Measurements from ENCODE around the gene GNAZ. TPM values are rescaled to one million over a fixed set of nuclear protein-coding genes. Genes with fewer than 3 reads are reported as not detected.

GNAZ gene
- total RNA-seq, 1 experiment from 2014 or later = 6.0 TPM

GRCh38 chr22:23142546-23143105 lies 72.3 kb downstream of the GNAZ start:
- Mint-ChIP-seq H3K4me1 (ENCODE audit: low read depth, unreplicated experiment) (peaks cover 46% of the 10 kb centered on the region), H3K4me3 (ENCODE audit: low read depth, unreplicated experiment) (peak overlapping the region; percentile 73), H3K27me3 (ENCODE audit: unreplicated experiment) (no peaks in the 10 kb centered on the region), H3K36me3 (ENCODE audit: insufficient read depth, unreplicated experiment) (peaks cover 32% of the 10 kb centered on the region), H3K27ac (ENCODE audit: unreplicated experiment) (peak overlapping the region; percentile 91), H3K9me3 (ENCODE audit: low read depth, unreplicated experiment) (no peaks in the 10 kb centered on the region)
- CTCF ChIA-PET = interaction anchor here (0.7 to 1.1 kb wide), 3 partner anchors 10 to 243 kb away, joined by 3 to 8 read pairs (median 5); no protein-coding TSS in a partner anchor
- intact Hi-C loops (cut with micrococcal nuclease; ENCODE audit: unreplicated experiment) = no loop called here
- no peak for DNase-seq
- no TSS peak for BruUV-seq (replicated peaks)
- TF ChIP-seq, protein P1, sequence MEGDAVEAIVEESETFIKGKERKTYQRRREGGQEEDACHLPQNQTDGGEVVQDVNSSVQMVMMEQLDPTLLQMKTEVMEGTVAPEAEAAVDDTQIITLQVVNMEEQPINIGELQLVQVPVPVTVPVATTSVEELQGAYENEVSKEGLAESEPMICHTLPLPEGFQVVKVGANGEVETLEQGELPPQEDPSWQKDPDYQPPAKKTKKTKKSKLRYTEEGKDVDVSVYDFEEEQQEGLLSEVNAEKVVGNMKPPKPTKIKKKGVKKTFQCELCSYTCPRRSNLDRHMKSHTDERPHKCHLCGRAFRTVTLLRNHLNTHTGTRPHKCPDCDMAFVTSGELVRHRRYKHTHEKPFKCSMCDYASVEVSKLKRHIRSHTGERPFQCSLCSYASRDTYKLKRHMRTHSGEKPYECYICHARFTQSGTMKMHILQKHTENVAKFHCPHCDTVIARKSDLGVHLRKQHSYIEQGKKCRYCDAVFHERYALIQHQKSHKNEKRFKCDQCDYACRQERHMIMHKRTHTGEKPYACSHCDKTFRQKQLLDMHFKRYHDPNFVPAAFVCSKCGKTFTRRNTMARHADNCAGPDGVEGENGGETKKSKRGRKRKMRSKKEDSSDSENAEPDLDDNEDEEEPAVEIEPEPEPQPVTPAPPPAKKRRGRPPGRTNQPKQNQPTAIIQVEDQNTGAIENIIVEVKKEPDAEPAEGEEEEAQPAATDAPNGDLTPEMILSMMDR (IDR thresholded peaks at IDR 0.05; ENCODE audit: unreplicated experiment) = no peak

DNA sequence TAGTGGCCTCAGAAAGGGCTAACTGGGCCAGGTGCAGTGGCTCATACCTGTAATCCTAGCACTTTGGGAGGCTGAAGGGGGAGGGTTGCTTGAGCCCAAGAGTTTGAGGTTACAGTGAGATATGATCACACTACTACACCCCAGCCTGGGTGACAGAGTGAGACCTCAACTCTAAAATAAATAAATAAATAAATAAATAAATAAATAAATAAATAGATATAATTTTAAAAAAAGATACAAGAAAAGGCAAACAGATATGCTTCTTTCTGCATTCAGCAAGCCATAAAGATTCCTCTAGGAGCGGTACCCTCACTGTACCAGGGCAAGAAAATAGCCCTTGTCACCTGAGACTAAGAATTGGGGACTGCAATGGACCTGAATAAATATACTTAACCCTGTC lies 72.8 kb downstream of the GNAZ start:
- Mint-ChIP-seq H3K9me3 (ENCODE audit: low read depth, unreplicated experiment) (no peaks in the 10 kb centered on the region), H3K4me3 (ENCODE audit: low read depth, unreplicated experiment) (peak overlapping the region; percentile 73), H3K27me3 (ENCODE audit: unreplicated experiment) (no peaks in the 10 kb centered on the region), H3K4me1 (ENCODE audit: low read depth, unreplicated experiment) (peaks cover 49% of the 10 kb centered on the region), H3K27ac (ENCODE audit: unreplicated experiment) (peak overlapping the region; percentile 91), H3K36me3 (ENCODE audit: insufficient read depth, unreplicated experiment) (peaks cover 32% of the 10 kb centered on the region)
- intact Hi-C loops (cut with micrococcal nuclease; ENCODE audit: unreplicated experiment) = no loop called here
- no TSS peak for BruUV-seq (replicated peaks)
- TF ChIP-seq, protein P1 (IDR thresholded peaks at IDR 0.05; ENCODE audit: unreplicated experiment) = no peak
- CTCF ChIA-PET = no interaction called here
- DNase-seq = no peak

- DNase-seq = no peak
- CTCF ChIA-PET = interaction anchor here (0.5 to 1.2 kb wide), 5 partner anchors 36 to 191 kb away, joined by 3 to 4 read pairs (median 3); partner anchors contain the start of gene BCR
These were observed 74.1 kb downstream of the GNAZ start for GRCh38 chr22:23144432-23144831.

GRCh38 chr22:23144932-23145877 lies 74.9 kb downstream of the GNAZ start, which contains the start of gene RAB36:
Gene RAB36, plus strand, starts transcription at chr22:23145477. Its CDS starts 1,140 bp downstream, at chr22:23146617.
- intact Hi-C loops (cut with micrococcal nuclease; ENCODE audit: unreplicated experiment) = no loop called here
- BruUV-seq (replicated peaks) = no TSS peak
- peak; percentile 98 for DNase-seq
- Mint-ChIP-seq H3K4me1 (ENCODE audit: low read depth, unreplicated experiment) (peaks cover 47% of the 10 kb centered on the region), H3K4me3 (ENCODE audit: low read depth, unreplicated experiment) (peak within 1 kb of the TSS; percentile 70), H3K36me3 (ENCODE audit: insufficient read depth, unreplicated experiment) (peaks cover 32% of the 10 kb centered on the region), H3K27ac (ENCODE audit: unreplicated experiment) (peak within 1 kb of the TSS; percentile 83), H3K27me3 (ENCODE audit: unreplicated experiment) (no peaks in the 10 kb centered on the region), H3K9me3 (ENCODE audit: low read depth, unreplicated experiment) (no peaks in the 10 kb centered on the region)
- TF ChIP-seq, protein P1 (IDR thresholded peaks at IDR 0.05; ENCODE audit: unreplicated experiment) = no peak
- CTCF ChIA-PET = interaction anchor here (0.6 to 1.2 kb wide), 5 partner anchors 35 to 185 kb away, joined by 3 to 4 read pairs (median 3); partner anchors contain the start of gene BCR

More at GRCh38 chr22:23144432-23144831, 74.1 kb downstream of the GNAZ start:
- BruUV-seq (replicated peaks) = no TSS peak
- peak overlapping the region; percentile 70 for H3K4me3 Mint-ChIP-seq (ENCODE audit: low read depth, unreplicated experiment)
- TF ChIP-seq, protein P1 (IDR thresholded peaks at IDR 0.05; ENCODE audit: unreplicated experiment) = no peak
- peaks cover 47% of the 10 kb centered on the region for H3K4me1 Mint-ChIP-seq (ENCODE audit: low read depth, unreplicated experiment)
- H3K27ac Mint-ChIP-seq (ENCODE audit: unreplicated experiment) = no peak overlapping the region
- H3K36me3 Mint-ChIP-seq (ENCODE audit: insufficient read depth, unreplicated experiment) = peaks cover 32% of the 10 kb centered on the region
- intact Hi-C loops (cut with micrococcal nuclease; ENCODE audit: unreplicated experiment) = no loop called here
- no peaks in the 10 kb centered on the region for H3K9me3 Mint-ChIP-seq (ENCODE audit: low read depth, unreplicated experiment)
- H3K27me3 Mint-ChIP-seq (ENCODE audit: unreplicated experiment) = no peaks in the 10 kb centered on the region

Measured in Calu3 (cell line).